Measurements from ENCODE around the gene PTPRH.
"Not testable (repeated sequence)": the region's sequence is repeated elsewhere in the genome, so short reads cannot be mapped to it uniquely, and the experiment has no call there.

Gene PTPRH

GRCh38 chr19:55156202-55157063 is 52.9 kb downstream of the PTPRH start:
- Histone ChIP-seq H3K9ac (ENCODE audit: low read length) (no peak overlapping the region), H3K27ac (ENCODE audit: low read depth, low read length) (no peak overlapping the region), H3K36me3 (ENCODE audit: control insufficient read depth, insufficient read depth, low read length) (peaks cover 6% of the 10 kb centered on the region), H3K4me3 (ENCODE audit: low read depth, low read length) (peak overlapping the region; percentile 62), H3K27me3 (ENCODE audit: control insufficient read depth, insufficient read depth, low read length) (peaks cover 16% of the 10 kb centered on the region), H3K4me1 (ENCODE audit: control insufficient read depth, insufficient read depth, low read length) (peaks cover 25% of the 10 kb centered on the region), H3K9me3 (ENCODE audit: control insufficient read depth, insufficient read depth, low read depth, low read length) (no peaks in the 10 kb centered on the region)

DNA sequence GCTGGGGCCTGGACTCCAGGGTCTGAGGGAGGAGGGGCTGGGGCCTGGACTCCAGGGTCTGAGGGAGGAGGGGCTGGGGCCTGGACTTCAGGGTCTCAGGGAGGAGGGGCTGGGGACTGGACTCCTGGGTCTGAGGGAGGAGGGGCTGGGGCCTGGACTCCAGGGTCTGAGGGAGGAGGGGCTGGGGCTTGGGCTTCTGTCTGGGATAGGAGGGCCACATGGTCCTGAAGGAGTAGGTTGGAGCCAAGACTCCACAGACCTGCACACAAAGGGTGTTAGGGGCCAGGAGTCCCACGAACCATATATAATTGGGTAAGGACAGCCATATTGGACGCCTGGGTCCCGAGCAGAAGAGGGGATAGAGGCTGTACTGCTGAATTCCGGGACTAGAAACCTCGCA is 53.5 kb downstream of the PTPRH start:
- H3K9ac ChIP-seq (ENCODE audit: low read length): not testable (repeated sequence)

GRCh38 chr19:55153652-55154264 is 55.5 kb downstream of the PTPRH start:
- Histone ChIP-seq H3K27ac (ENCODE audit: low read depth, low read length) (no peak overlapping the region), H3K9me3 (ENCODE audit: control insufficient read depth, insufficient read depth, low read depth, low read length) (no peaks in the 10 kb centered on the region), H3K36me3 (ENCODE audit: control insufficient read depth, insufficient read depth, low read length) (peaks cover 6% of the 10 kb centered on the region), H3K9ac (ENCODE audit: low read length) (no peak overlapping the region), H3K4me3 (ENCODE audit: low read depth, low read length) (no peak overlapping the region), H3K27me3 (ENCODE audit: control insufficient read depth, insufficient read depth, low read length) (peaks cover 10% of the 10 kb centered on the region), H3K4me1 (ENCODE audit: control insufficient read depth, insufficient read depth, low read length) (peaks cover 24% of the 10 kb centered on the region)

More for the DNA sequence above, 53.5 kb downstream of the PTPRH start:
- H3K27me3 ChIP-seq (ENCODE audit: control insufficient read depth, insufficient read depth, low read length); H3K36me3 ChIP-seq (ENCODE audit: control insufficient read depth, insufficient read depth, low read length); H3K27ac ChIP-seq (ENCODE audit: low read depth, low read length); H3K9me3 ChIP-seq (ENCODE audit: control insufficient read depth, insufficient read depth, low read depth, low read length): not testable (repeated sequence)
- H3K4me1 ChIP-seq (ENCODE audit: control insufficient read depth, insufficient read depth, low read length): peaks cover 25% of the 10 kb centered on the region
- peak overlapping the region; percentile 62 for H3K4me3 ChIP-seq (ENCODE audit: low read depth, low read length)

DNA sequence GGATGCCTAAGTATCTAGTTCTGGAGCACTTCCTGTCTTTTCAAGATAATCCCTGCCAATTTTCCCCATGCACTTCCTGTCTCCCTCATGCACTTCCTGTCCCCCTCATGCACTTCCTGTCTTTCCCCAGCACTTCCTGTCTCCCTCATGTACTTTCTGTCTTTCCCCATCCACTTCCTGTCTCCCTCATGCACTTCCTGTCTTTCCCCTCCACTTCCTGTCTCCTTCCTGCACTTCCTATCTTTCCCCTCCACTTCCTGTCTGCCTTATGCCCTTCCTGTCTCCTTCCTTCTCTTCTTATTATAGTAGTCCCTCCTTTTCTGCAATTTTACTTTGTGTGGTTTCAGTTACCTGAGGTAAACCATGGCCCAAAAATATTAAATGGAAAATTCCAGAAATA is 57.3 kb downstream of the PTPRH start:
- H3K36me3 ChIP-seq (ENCODE audit: control insufficient read depth, insufficient read depth, low read length): peaks cover 6% of the 10 kb centered on the region
- H3K27ac ChIP-seq (ENCODE audit: low read depth, low read length): no peak overlapping the region
- peaks cover 1% of the 10 kb centered on the region; the same call in 1 of the 2 replicates for H3K27me3 ChIP-seq (ENCODE audit: control insufficient read depth, insufficient read depth, low read length)
- no peak overlapping the region for H3K4me3 ChIP-seq (ENCODE audit: low read depth, low read length)
- no peak overlapping the region for H3K9ac ChIP-seq (ENCODE audit: low read length)
- H3K9me3 ChIP-seq (ENCODE audit: control insufficient read depth, insufficient read depth, low read depth, low read length): no peaks in the 10 kb centered on the region
- H3K4me1 ChIP-seq (ENCODE audit: control insufficient read depth, insufficient read depth, low read length): peaks cover 26% of the 10 kb centered on the region

- peak within 1 kb of the TSS; percentile 48 for H3K4me3 ChIP-seq (ENCODE audit: low read depth, low read length)
- H3K9ac ChIP-seq (ENCODE audit: low read length): no peak within 1 kb of the TSS
- peaks cover 11% of the 10 kb centered on the region for H3K36me3 ChIP-seq (ENCODE audit: control insufficient read depth, insufficient read depth, low read length)
- no peak within 1 kb of the TSS for H3K27ac ChIP-seq (ENCODE audit: low read depth, low read length)
- H3K9me3 ChIP-seq (ENCODE audit: control insufficient read depth, insufficient read depth, low read depth, low read length): no peaks in the 10 kb centered on the region
- H3K27me3 ChIP-seq (ENCODE audit: control insufficient read depth, insufficient read depth, low read length): no peaks in the 10 kb centered on the region
- H3K4me1 ChIP-seq (ENCODE audit: control insufficient read depth, insufficient read depth, low read length): peaks cover 26% of the 10 kb centered on the region
These were observed 60.0 kb downstream of the PTPRH start, which contains the start of gene TNNT1 for GRCh38 chr19:55149078-55150003. Gene TNNT1, minus strand, starts transcription at chr19:55149206. Its CDS starts 2,049 bp downstream, at chr19:55147157.

GRCh38 chr19:55147545-55148251 is 61.6 kb downstream of the PTPRH start:
- Histone ChIP-seq H3K27ac (ENCODE audit: low read depth, low read length) (no peak overlapping the region), H3K36me3 (ENCODE audit: control insufficient read depth, insufficient read depth, low read length) (peaks cover 12% of the 10 kb centered on the region), H3K9me3 (ENCODE audit: control insufficient read depth, insufficient read depth, low read depth, low read length) (no peaks in the 10 kb centered on the region), H3K9ac (ENCODE audit: low read length) (no peak overlapping the region), H3K4me1 (ENCODE audit: control insufficient read depth, insufficient read depth, low read length) (peaks cover 26% of the 10 kb centered on the region), H3K4me3 (ENCODE audit: low read depth, low read length) (peak overlapping the region; percentile 74; the same call in 1 of the 2 replicates), H3K27me3 (ENCODE audit: control insufficient read depth, insufficient read depth, low read length) (no peaks in the 10 kb centered on the region)

- Histone ChIP-seq H3K9ac (ENCODE audit: low read length) (no peak overlapping the region), H3K4me1 (ENCODE audit: control insufficient read depth, insufficient read depth, low read length) (peaks cover 26% of the 10 kb centered on the region), H3K27me3 (ENCODE audit: control insufficient read depth, insufficient read depth, low read length) (no peaks in the 10 kb centered on the region), H3K36me3 (ENCODE audit: control insufficient read depth, insufficient read depth, low read length) (peaks cover 8% of the 10 kb centered on the region), H3K9me3 (ENCODE audit: control insufficient read depth, insufficient read depth, low read depth, low read length) (no peaks in the 10 kb centered on the region), H3K27ac (ENCODE audit: low read depth, low read length) (peak overlapping the region; percentile 50; the same call in 1 of the 2 replicates), H3K4me3 (ENCODE audit: low read depth, low read length) (peak overlapping the region; percentile 74)
These were observed 62.5 kb downstream of the PTPRH start for GRCh38 chr19:55146705-55147273.

DNA sequence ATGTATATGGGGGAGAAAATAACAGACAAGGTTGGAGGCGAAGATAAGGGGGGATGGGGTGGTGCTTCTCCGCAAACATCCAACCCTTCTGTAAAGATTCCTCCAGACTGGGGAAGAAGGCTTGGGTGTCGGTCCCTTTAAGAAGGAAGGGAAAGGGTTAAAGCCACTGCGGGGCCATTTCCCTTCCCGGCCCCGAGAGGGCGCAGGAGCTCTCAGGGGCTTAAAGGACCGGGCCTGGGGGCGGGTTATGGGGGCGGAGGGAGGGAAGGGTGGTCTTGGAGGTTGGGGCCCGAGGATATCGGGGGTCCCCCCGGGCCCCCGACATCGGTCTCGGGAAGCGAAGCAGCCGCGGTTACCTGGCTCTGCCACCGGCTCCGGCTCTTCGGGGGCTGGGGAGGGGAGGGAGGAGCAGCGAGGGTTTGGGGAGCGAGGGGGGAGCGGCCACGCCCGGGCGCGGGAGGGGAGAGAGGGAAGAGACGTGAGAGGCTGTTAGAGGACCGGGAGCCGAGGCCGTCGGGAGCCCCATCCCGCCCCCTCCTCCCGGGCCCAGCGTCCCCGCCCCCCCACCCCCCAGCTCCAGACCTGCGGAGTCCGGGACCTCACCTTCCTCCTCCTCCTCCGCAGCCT is 63.1 kb downstream of the PTPRH start:
- peaks cover 8% of the 10 kb centered on the region for H3K36me3 ChIP-seq (ENCODE audit: control insufficient read depth, insufficient read depth, low read length)
- H3K27me3 ChIP-seq (ENCODE audit: control insufficient read depth, insufficient read depth, low read length): no peaks in the 10 kb centered on the region
- no peaks in the 10 kb centered on the region for H3K9me3 ChIP-seq (ENCODE audit: control insufficient read depth, insufficient read depth, low read depth, low read length)
- H3K9ac ChIP-seq (ENCODE audit: low read length): no peak overlapping the region
- peak overlapping the region; percentile 74 for H3K4me3 ChIP-seq (ENCODE audit: low read depth, low read length)
- peaks cover 26% of the 10 kb centered on the region for H3K4me1 ChIP-seq (ENCODE audit: control insufficient read depth, insufficient read depth, low read length)
- no peak overlapping the region for H3K27ac ChIP-seq (ENCODE audit: low read depth, low read length)

GRCh38 chr19:55145232-55145631 is 64.1 kb downstream of the PTPRH start:
- H3K27ac ChIP-seq (ENCODE audit: low read depth, low read length): no peak overlapping the region
- H3K4me3 ChIP-seq (ENCODE audit: low read depth, low read length): peak overlapping the region; percentile 40; the same call in 1 of the 2 replicates
- no peaks in the 10 kb centered on the region for H3K27me3 ChIP-seq (ENCODE audit: control insufficient read depth, insufficient read depth, low read length)

More at GRCh38 chr19:55145232-55145631, 64.1 kb downstream of the PTPRH start:
- no peak overlapping the region for H3K9ac ChIP-seq (ENCODE audit: low read length)
- peaks cover 8% of the 10 kb centered on the region for H3K36me3 ChIP-seq (ENCODE audit: control insufficient read depth, insufficient read depth, low read length)
- no peaks in the 10 kb centered on the region for H3K9me3 ChIP-seq (ENCODE audit: control insufficient read depth, insufficient read depth, low read depth, low read length)
- H3K4me1 ChIP-seq (ENCODE audit: control insufficient read depth, insufficient read depth, low read length): peaks cover 28% of the 10 kb centered on the region
